Activated CD8-positive, alpha-beta memory T cell treated with anti-CD3 and anti-CD28 coated beads, Interleukin-2, amount 50 U/mL, for 48 hours (primary cell): Measurements from ENCODE around the gene CD200R1L.
"Not testable (repeated sequence)": the region's sequence is repeated elsewhere in the genome, so short reads cannot be mapped to it uniquely, and the experiment has no call there.

Experiments
- DNase-seq: peaks from one replicate; pipeline ENCODE4 v3.0.0-alpha.2; 2020

The CD200R1L gene

GRCh38 chr3:112846764-112847163 is at the start of gene CD200R1L:
Gene CD200R1L, minus strand, starts transcription at chr3:112846864. Its CDS starts 17,497 bp downstream, at chr3:112829367.
- DNase-seq = no peak

GRCh38 chr3:112894258-112894657 is 47.6 kb upstream of the CD200R1L start:
- DNase-seq = no peak

GRCh38 chr3:112889357-112889756 is 42.7 kb upstream of the CD200R1L start:
- no peak for DNase-seq

GRCh38 chr3:112888381-112889085 is 41.9 kb upstream of the CD200R1L start:
- DNase-seq = no peak

- DNase-seq = no peak
These were observed 38.1 kb upstream of the CD200R1L start for GRCh38 chr3:112884678-112885290.

- DNase-seq = no peak
These were observed 35.2 kb upstream of the CD200R1L start for GRCh38 chr3:112881891-112882290.

- DNase-seq = no peak
These were observed 28.9 kb upstream of the CD200R1L start for GRCh38 chr3:112875561-112875960.

GRCh38 chr3:112874725-112875124 is 28.1 kb upstream of the CD200R1L start:
- no peak for DNase-seq

GRCh38 chr3:112873632-112874031 is 27.0 kb upstream of the CD200R1L start:
- DNase-seq = no peak

GRCh38 chr3:112871735-112872134 is 25.1 kb upstream of the CD200R1L start:
- no peak for DNase-seq

GRCh38 chr3:112865757-112866156 is 19.1 kb upstream of the CD200R1L start:
- no peak for DNase-seq

- no peak for DNase-seq
These were observed 14.2 kb upstream of the CD200R1L start for GRCh38 chr3:112860898-112861297.

GRCh38 chr3:112858410-112859069 is 11.9 kb upstream of the CD200R1L start:
- no peak for DNase-seq

- DNase-seq = no peak
These were observed 10.9 kb upstream of the CD200R1L start for GRCh38 chr3:112857526-112857925.

- DNase-seq = no peak
These were observed 9.9 kb upstream of the CD200R1L start for GRCh38 chr3:112856537-112856936.

GRCh38 chr3:112855883-112856282 is 9.2 kb upstream of the CD200R1L start:
- no peak for DNase-seq

- not testable (repeated sequence) for DNase-seq
These were observed 8.4 kb upstream of the CD200R1L start for GRCh38 chr3:112855074-112855473.

GRCh38 chr3:112848196-112848595 is 1.5 kb upstream of the CD200R1L start:
- no peak for DNase-seq

GRCh38 chr3:112847692-112848091 is 1.0 kb upstream of the CD200R1L start:
- no peak for DNase-seq

GRCh38 chr3:112845772-112846171 is 892 bp downstream of the CD200R1L start:
- no peak for DNase-seq

- no peak for DNase-seq
These were observed 17.6 kb downstream of the CD200R1L start for GRCh38 chr3:112829046-112829445.

GRCh38 chr3:112822064-112823055 is 24.3 kb downstream of the CD200R1L start:
- no peak for DNase-seq

- no peak for DNase-seq
These were observed 28.4 kb downstream of the CD200R1L start for GRCh38 chr3:112818289-112818688.
